SK-N-SH (cell line): ENCODE data around the gene ZNF324B. TPM values are rescaled to one million over a fixed set of nuclear protein-coding genes. Genes with fewer than 3 reads are reported as not detected.

Experiments
- CTCF ChIA-PET: fragments of 300-600, 350-600 bp; formaldehyde crosslinking; extraction: SDS; loops from one replicate; lab custom pipeline; 2021; lab: Yijun Ruan, JAX
- POLR2A ChIA-PET: fragments of 350-600 bp; sonication (Branson Sonifier 250); formaldehyde crosslinking; extraction: SDS; loops from one replicate; lab custom pipeline; 2020; ENCODE audit warnings: antibody characterized with exemption, inconsistent platforms; lab: Yijun Ruan, JAX
- DNase-seq: peaks from one replicate; pipeline ENCODE4 v3.0.0; 2012
- H2AFZ ChIP-seq: fragments of 200-600 bp; sonication (generic); 2 replicates; pipeline ENCODE4 v1.8.1; 2016; ENCODE audit warnings: antibody characterized with exemption, mild to moderate bottlenecking, low read depth
- H3F3A ChIP-seq: fragments of 200-600 bp; sonication (generic); replicated peaks from 2 replicates; pipeline ENCODE3; 2016; ENCODE audit warnings: antibody characterized with exemption, mild to moderate bottlenecking; ENCODE audit not compliant: insufficient read depth
- H3K27ac ChIP-seq, 2 experiments: fragments of 200-500 bp in 1 of 2; fragments of 200-600 bp in 1 of 2; sonication (Bioruptor generic) in 1 of 2; sonication (generic), shearing (Covaris generic) in 1 of 2; 2 replicates each; pipeline versions ENCODE4 v1.5.1 to v1.6.1; 2014 to 2016; ENCODE audit warnings: low read depth in 2 of 2, inconsistent platforms in 1 of 2, low read length in 1 of 2, mild to moderate bottlenecking in 1 of 2, mixed read lengths in 1 of 2
- H3K27me3 ChIP-seq: fragments of 200-600 bp; sonication (generic), shearing (Covaris generic); 2 replicates; pipeline ENCODE4 v1.6.1; 2016; ENCODE audit warnings: mixed run types; ENCODE audit not compliant: insufficient read depth
- H3K36me3 ChIP-seq, 2 experiments: fragments of 200-500 bp in 1 of 2; fragments of 200-600 bp in 1 of 2; sonication (Bioruptor generic) in 1 of 2; sonication (generic) in 1 of 2; replicated peaks in 1 of 2; 2 replicates each; pipeline versions ENCODE3 to v1.5.1; 2014 to 2016; ENCODE audit warnings: low read length in 1 of 2, mild to moderate bottlenecking in 1 of 2; ENCODE audit not compliant: insufficient read depth in 2 of 2, control insufficient read depth in 1 of 2
- H3K4me1 ChIP-seq, 2 experiments: fragments of 200-500 bp in 1 of 2; fragments of 200-600 bp in 1 of 2; sonication (Bioruptor generic) in 1 of 2; sonication (generic), shearing (Covaris generic) in 1 of 2; 2 replicates each; pipeline versions ENCODE4 v1.5.1 to v1.6.1; 2014 to 2016; ENCODE audit warnings: low read depth in 1 of 2, low read length in 1 of 2, mixed run types in 1 of 2; ENCODE audit not compliant: insufficient read depth in 2 of 2, control insufficient read depth in 1 of 2
- H3K4me2 ChIP-seq: fragments of 200-600 bp; sonication (generic), shearing (Covaris generic); 2 replicates; pipeline ENCODE4 v1.6.1; 2017; ENCODE audit warnings: mixed run types
- H3K4me3 ChIP-seq, 2 experiments: fragments of 200-500 bp in 1 of 2; fragments of 200-600 bp in 1 of 2; sonication (Bioruptor generic) in 1 of 2; sonication (generic), shearing (Covaris generic) in 1 of 2; 2 replicates each; pipeline versions ENCODE4 v1.5.1 to v1.8.1; 2014 to 2016; ENCODE audit warnings: low read depth in 2 of 2, inconsistent platforms in 1 of 2, low read length in 1 of 2, mild to moderate bottlenecking in 1 of 2, mixed read lengths in 1 of 2, moderate library complexity in 1 of 2
- H3K79me2 ChIP-seq: fragments of 200-600 bp; sonication (generic); 2 replicates; pipeline ENCODE4 v1.8.1; 2017; ENCODE audit warnings: mild to moderate bottlenecking; ENCODE audit not compliant: insufficient read depth
- H3K9ac ChIP-seq: fragments of 200-600 bp; sonication (generic); 2 replicates; pipeline ENCODE4 v1.6.1; 2017; ENCODE audit warnings: mixed run types
- H3K9me2 ChIP-seq: fragments of 200-600 bp; sonication (generic); 2 replicates; pipeline ENCODE4 v1.6.1; 2017; ENCODE audit warnings: mixed run types
- H3K9me3 ChIP-seq: fragments of 200-600 bp; sonication (generic); 2 replicates; pipeline ENCODE4 v1.6.1; 2017; ENCODE audit warnings: mixed run types, mild to moderate bottlenecking, moderate library complexity
- H4K20me1 ChIP-seq: fragments of 200-600 bp; sonication (generic); 2 replicates; pipeline ENCODE4 v1.6.1; 2017; ENCODE audit warnings: mild to moderate bottlenecking, mixed run types; ENCODE audit not compliant: insufficient read depth
- GATA2 ChIP-seq: sonication (generic); formaldehyde crosslinking; IDR thresholded peaks from 2 replicates; pipeline ENCODE4 v1.5.0; 2020; ENCODE audit warnings: mild to moderate bottlenecking, missing genetic modification reagents
- MEF2A ChIP-seq: IDR thresholded peaks from 2 replicates; pipeline ENCODE4 v1.4.0; 2012; ENCODE audit warnings: low read depth, borderline replicate concordance
- MXI1 ChIP-seq: IDR thresholded peaks from 2 replicates; pipeline ENCODE4 v1.6.1; 2012; ENCODE audit warnings: mild to moderate bottlenecking, low read depth, low read length, improper control_type of control experiment
- NRF1 ChIP-seq: IDR thresholded peaks from 2 replicates; pipeline ENCODE4 v1.6.1; 2012; ENCODE audit warnings: low read depth, mild to moderate bottlenecking, low read length
- RAD21 ChIP-seq: IDR thresholded peaks from 2 replicates; pipeline ENCODE4 v1.6.1; 2012; ENCODE audit warnings: mild to moderate bottlenecking, low read length
- RCOR1 ChIP-seq: fragments of 150-350 bp; IDR thresholded peaks from 2 replicates; pipeline ENCODE4 v1.6.1; 2017; ENCODE audit warnings: antibody characterized with exemption, low read length
- RFX5 ChIP-seq: IDR thresholded peaks from 2 replicates; pipeline ENCODE4 v1.6.1; 2012; ENCODE audit warnings: mild to moderate bottlenecking, improper control_type of control experiment, low read length
- SMC3 ChIP-seq: IDR thresholded peaks from 2 replicates; pipeline ENCODE4 v1.6.1; 2012; ENCODE audit warnings: low read depth, low read length, improper control_type of control experiment
- TEAD4 ChIP-seq: IDR thresholded peaks from 2 replicates; pipeline ENCODE4 v1.4.0; 2012; ENCODE audit warnings: mild to moderate bottlenecking, borderline replicate concordance; ENCODE audit not compliant: insufficient read depth
- WGBS: methylation state at CpG from one replicate; pipeline ENCODE4 v1.1.6; 2017; ENCODE audit warnings: low lambda C conversion rate; 5-methylcytosine and 5-hydroxymethylcytosine counted together
- polyA plus RNA-seq, 3 experiments: library from polyadenylated mRNA; depleted of rRNA; stranded (reverse); fragments of >200 nt; gene quantifications; 2 replicates each; pipeline ENCODE4 v1.2.3, GENCODE V29; 2012
- TF ChIP-seq, protein P1 (sequence below): IDR thresholded peaks from 2 replicates; pipeline ENCODE4 v1.4.0; 2012; ENCODE audit warnings: low read depth
- TF ChIP-seq, protein P2 (sequence below): IDR thresholded peaks from 2 replicates; pipeline ENCODE4 v1.4.0; 2012; ENCODE audit warnings: low read depth, borderline replicate concordance
- TF ChIP-seq, protein P3 (sequence below): IDR thresholded peaks from 2 replicates; pipeline ENCODE4; 2012
- TF ChIP-seq, protein P4 (sequence below): fragments of 150-350 bp; IDR thresholded peaks from 2 replicates; pipeline ENCODE4 v1.6.1; 2016; ENCODE audit warnings: mild to moderate bottlenecking, low read depth, low read length
- TF ChIP-seq, protein P5 (sequence below): IDR thresholded peaks from 2 replicates; pipeline ENCODE4 v1.6.1; 2012; ENCODE audit warnings: mild to moderate bottlenecking, low read depth, low read length, moderate library complexity

Gene ZNF324B
- polyA plus RNA-seq, 1 of the 3 experiments (the other 2 are of a cell fraction), result 2.9 TPM

DNA sequence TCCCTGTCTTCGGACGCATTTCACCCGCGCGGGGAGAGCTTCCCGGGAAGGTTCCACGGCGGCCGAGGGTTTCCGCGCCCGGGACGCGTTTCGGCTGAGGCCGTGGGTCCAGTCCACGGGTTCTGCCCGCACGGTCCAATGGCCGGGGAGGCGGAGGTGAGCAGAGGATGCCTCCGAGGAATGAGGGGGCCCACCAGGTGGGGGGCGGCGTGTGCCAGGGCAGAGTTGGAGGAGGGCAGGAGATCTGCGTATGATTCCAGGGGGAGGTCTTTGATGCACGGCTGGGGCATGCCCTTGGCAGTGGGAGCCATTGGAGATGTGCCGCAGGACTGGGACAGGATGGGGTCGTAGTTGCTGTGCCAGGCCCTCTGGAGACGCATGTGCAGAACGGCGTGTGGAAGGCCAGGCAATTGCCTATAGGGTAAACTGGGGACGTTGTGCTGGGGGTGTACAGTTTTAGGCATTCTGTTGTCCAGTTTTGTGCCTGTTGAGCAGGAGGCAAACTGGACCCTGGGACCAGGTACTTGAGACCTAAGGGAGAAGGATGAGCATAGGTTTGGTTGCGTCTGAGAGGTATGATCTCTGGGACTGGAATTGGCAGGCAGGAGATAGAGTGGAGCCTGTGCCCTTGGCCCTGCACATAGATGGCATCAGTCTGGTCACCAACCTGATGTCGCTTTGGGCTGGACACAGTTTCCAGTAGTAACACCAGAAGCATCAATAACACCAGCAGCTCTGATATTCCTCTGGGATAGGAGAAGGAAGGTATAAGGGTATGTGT is 42.2 kb upstream of the ZNF324B start:
- peaks cover 0 to 3% of the 10 kb centered on the region in 2 experiments for H3K36me3 ChIP-seq
- TF ChIP-seq, protein P1, sequence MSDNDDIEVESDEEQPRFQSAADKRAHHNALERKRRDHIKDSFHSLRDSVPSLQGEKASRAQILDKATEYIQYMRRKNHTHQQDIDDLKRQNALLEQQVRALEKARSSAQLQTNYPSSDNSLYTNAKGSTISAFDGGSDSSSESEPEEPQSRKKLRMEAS, result peak; percentile 40; the same call in 1 of the 2 replicates
- TF ChIP-seq, protein P2, sequence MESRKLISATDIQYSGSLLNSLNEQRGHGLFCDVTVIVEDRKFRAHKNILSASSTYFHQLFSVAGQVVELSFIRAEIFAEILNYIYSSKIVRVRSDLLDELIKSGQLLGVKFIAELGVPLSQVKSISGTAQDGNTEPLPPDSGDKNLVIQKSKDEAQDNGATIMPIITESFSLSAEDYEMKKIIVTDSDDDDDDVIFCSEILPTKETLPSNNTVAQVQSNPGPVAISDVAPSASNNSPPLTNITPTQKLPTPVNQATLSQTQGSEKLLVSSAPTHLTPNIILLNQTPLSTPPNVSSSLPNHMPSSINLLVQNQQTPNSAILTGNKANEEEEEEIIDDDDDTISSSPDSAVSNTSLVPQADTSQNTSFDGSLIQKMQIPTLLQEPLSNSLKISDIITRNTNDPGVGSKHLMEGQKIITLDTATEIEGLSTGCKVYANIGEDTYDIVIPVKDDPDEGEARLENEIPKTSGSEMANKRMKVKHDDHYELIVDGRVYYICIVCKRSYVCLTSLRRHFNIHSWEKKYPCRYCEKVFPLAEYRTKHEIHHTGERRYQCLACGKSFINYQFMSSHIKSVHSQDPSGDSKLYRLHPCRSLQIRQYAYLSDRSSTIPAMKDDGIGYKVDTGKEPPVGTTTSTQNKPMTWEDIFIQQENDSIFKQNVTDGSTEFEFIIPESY, result no peak
- peak; percentile 3; the same call in 1 of the 2 replicates for TF ChIP-seq RAD21
- TF ChIP-seq NRF1, result peak; percentile 41; the same call in 1 of the 2 replicates
- TF ChIP-seq MXI1, result peak; percentile 17; the same call in 1 of the 2 replicates
- TF ChIP-seq, all 33 proteins: peak for 4
- peak; percentile 79 for DNase-seq
- Histone ChIP-seq H3K9ac (peak overlapping the region; percentile 83), H3K4me3 (peak overlapping the region; percentile 84 to 97), H4K20me1 (no peaks in the 10 kb centered on the region), H3K9me3 (no peaks in the 10 kb centered on the region), H2AFZ (peak overlapping the region; percentile 86), H3K79me2 (peaks cover 61% of the 10 kb centered on the region), H3K27ac (peak overlapping the region; percentile 57 to 86), H3K4me2 (peak overlapping the region; percentile 99), H3K27me3 (no peaks in the 10 kb centered on the region), H3K9me2 (no peaks in the 10 kb centered on the region), H3K4me1 (peaks cover 0 to 25% of the 10 kb centered on the region in 2 experiments; a peak in 1 of 4 replicates), H3F3A (peaks cover 10% of the 10 kb centered on the region)
- CTCF ChIA-PET, result no interaction called here
- POLR2A ChIA-PET, result interaction anchor here (0.6 to 1.3 kb wide), 6 partner anchors 23 to 146 kb away, joined by 3 to 8 read pairs (median 4); partner anchors contain the start of genes CHMP2A, ZNF132, ZNF446 and ZNF497
- 2% methylated on average over 27 of the region's 34 CpGs for WGBS

DNA sequence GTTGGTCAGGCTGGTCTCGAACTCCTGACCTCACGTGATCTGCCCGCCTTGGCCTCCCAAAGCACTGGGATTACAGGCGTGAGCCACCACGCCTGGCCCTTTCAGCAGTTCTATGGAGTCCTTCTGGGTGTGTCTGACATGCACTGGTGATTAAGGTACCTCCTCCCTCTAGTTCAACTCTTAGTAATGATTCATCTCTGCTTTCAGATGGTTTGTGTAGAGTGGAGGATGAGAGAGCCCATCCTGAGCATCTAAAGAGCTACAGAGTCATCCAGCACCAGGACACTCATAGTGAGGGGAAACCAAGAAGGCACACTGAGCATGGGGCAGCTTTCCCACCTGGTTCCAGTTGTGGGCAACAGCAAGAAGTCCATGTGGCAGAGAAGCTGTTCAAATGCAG is 34.8 kb upstream of the ZNF324B start:
- Histone ChIP-seq H3K9ac (no peak overlapping the region), H3K9me3 (0 out of 2 replicates have a peak, but pooled peaks cover 3% of the 10 kb centered on the region), H3K4me2 (no peak overlapping the region), H3K4me1 (no peaks in the 10 kb centered on the region), H3K27me3 (no peaks in the 10 kb centered on the region), H3K36me3 (peaks cover 26 to 42% of the 10 kb centered on the region in 2 experiments), H3F3A (peaks cover 7% of the 10 kb centered on the region), H3K9me2 (no peaks in the 10 kb centered on the region), H3K79me2 (peaks cover 36% of the 10 kb centered on the region), H3K4me3 (no peak overlapping the region), H4K20me1 (no peaks in the 10 kb centered on the region), H2AFZ (no peak overlapping the region), H3K27ac (no peak overlapping the region)
- ChIA-PET POLR2A (no interaction called here), CTCF (no interaction called here)
- 94% methylated on average over 5 of the region's 5 CpGs for WGBS
- DNase-seq, result no peak
- TF ChIP-seq, protein P3, sequence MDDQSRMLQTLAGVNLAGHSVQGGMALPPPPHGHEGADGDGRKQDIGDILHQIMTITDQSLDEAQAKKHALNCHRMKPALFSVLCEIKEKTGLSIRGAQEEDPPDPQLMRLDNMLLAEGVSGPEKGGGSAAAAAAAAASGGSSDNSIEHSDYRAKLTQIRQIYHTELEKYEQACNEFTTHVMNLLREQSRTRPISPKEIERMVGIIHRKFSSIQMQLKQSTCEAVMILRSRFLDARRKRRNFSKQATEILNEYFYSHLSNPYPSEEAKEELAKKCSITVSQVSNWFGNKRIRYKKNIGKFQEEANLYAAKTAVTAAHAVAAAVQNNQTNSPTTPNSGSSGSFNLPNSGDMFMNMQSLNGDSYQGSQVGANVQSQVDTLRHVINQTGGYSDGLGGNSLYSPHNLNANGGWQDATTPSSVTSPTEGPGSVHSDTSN, result no peak
- TF ChIP-seq SMC3, result no peak
- no peak for TF ChIP-seq RCOR1
- TF ChIP-seq RAD21, result no peak
- TF ChIP-seq TEAD4, result no peak
- no peak for TF ChIP-seq GATA2 (CRISPR knock-in tag)
- no peak for TF ChIP-seq MEF2A
- TF ChIP-seq, protein P4, sequence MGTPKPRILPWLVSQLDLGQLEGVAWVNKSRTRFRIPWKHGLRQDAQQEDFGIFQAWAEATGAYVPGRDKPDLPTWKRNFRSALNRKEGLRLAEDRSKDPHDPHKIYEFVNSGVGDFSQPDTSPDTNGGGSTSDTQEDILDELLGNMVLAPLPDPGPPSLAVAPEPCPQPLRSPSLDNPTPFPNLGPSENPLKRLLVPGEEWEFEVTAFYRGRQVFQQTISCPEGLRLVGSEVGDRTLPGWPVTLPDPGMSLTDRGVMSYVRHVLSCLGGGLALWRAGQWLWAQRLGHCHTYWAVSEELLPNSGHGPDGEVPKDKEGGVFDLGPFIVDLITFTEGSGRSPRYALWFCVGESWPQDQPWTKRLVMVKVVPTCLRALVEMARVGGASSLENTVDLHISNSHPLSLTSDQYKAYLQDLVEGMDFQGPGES, result no peak
- TF ChIP-seq RFX5, result no peak
- TF ChIP-seq, protein P5, sequence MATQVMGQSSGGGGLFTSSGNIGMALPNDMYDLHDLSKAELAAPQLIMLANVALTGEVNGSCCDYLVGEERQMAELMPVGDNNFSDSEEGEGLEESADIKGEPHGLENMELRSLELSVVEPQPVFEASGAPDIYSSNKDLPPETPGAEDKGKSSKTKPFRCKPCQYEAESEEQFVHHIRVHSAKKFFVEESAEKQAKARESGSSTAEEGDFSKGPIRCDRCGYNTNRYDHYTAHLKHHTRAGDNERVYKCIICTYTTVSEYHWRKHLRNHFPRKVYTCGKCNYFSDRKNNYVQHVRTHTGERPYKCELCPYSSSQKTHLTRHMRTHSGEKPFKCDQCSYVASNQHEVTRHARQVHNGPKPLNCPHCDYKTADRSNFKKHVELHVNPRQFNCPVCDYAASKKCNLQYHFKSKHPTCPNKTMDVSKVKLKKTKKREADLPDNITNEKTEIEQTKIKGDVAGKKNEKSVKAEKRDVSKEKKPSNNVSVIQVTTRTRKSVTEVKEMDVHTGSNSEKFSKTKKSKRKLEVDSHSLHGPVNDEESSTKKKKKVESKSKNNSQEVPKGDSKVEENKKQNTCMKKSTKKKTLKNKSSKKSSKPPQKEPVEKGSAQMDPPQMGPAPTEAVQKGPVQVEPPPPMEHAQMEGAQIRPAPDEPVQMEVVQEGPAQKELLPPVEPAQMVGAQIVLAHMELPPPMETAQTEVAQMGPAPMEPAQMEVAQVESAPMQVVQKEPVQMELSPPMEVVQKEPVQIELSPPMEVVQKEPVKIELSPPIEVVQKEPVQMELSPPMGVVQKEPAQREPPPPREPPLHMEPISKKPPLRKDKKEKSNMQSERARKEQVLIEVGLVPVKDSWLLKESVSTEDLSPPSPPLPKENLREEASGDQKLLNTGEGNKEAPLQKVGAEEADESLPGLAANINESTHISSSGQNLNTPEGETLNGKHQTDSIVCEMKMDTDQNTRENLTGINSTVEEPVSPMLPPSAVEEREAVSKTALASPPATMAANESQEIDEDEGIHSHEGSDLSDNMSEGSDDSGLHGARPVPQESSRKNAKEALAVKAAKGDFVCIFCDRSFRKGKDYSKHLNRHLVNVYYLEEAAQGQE, result no peak
